HepG2 (cell line): Measurements from ENCODE around the gene HTR3B. TPM values are rescaled to one million over a fixed set of nuclear protein-coding genes. Genes with fewer than 3 reads are reported as not detected.
A peak's percentile ranks its signal among the peaks of the same experiment; 100 is the strongest.

Experiments used
- ATAC-seq: fragments of 200-7000 bp; cut with Tn5 transposase; 3 replicates; pipeline ENCODE4 v1.9.1; 2020; ENCODE audit warnings: mild to moderate bottlenecking, moderate library complexity
- BruUV-seq: library from RNA; stranded (reverse); fragments of 400-500 nt; replicated peaks from 2 replicates; lab custom pipeline; 2021; lab: Mats Ljungman, UMichigan
- CTCF ChIA-PET: fragments of 300-600 bp; formaldehyde crosslinking; extraction: SDS; loops from one replicate; lab custom pipeline; 2021; ENCODE audit warnings: low total read pairs, inconsistent platforms, low intra/inter-chr PET ratio; lab: Yijun Ruan, JAX
- POLR2A ChIA-PET: fragments of 350-600 bp; sonication (Branson Sonifier 250); formaldehyde crosslinking; loops from one replicate; lab custom pipeline; 2020; ENCODE audit warnings: antibody characterized with exemption, inconsistent platforms; lab: Yijun Ruan, JAX
- DNase-seq: peaks from one replicate; pipeline ENCODE4 v3.0.0-alpha.2; 2015; ENCODE audit warnings: low spot score
- FAIRE-seq: peaks from 3 replicates; lab custom pipeline; 2011; peaks lifted over from hg19 to GRCh38; lab: Jason Lieb, UNC
- H2AFZ ChIP-seq: one replicate; pipeline ENCODE4 v1.6.1; 2011; ENCODE audit warnings: low read length, inconsistent platforms
- H3K27ac ChIP-seq: fragments of 300-600 bp; 3 replicates; pipeline ENCODE4 v1.8.0; 2011; ENCODE audit warnings: mixed run types, mild to moderate bottlenecking, mixed read lengths, low read length, inconsistent platforms; ENCODE audit not compliant: insufficient read depth; ENCODE audit errors: extremely low read length
- H3K27me3 ChIP-seq, 2 experiments: fragments of 200-600 bp in 1 of 2; 2 replicates in 1 of 2; 3 replicates in 1 of 2; pipeline versions ENCODE4 v1.6.0 to v1.8.0; 2011; ENCODE audit warnings: low read length in 2 of 2, mild to moderate bottlenecking in 2 of 2, moderate library complexity in 2 of 2, inconsistent platforms in 1 of 2; ENCODE audit not compliant: insufficient read depth in 2 of 2, control insufficient read depth in 1 of 2
- H3K36me3 ChIP-seq, 2 experiments: fragments of 200-600 bp in 1 of 2; replicated peaks in 1 of 2; 2 replicates in 1 of 2; 3 replicates in 1 of 2; pipeline versions ENCODE4 v1.5.1 to v1.8.0; 2011; ENCODE audit warnings: low read length in 2 of 2, inconsistent platforms in 1 of 2; ENCODE audit not compliant: insufficient read depth in 2 of 2, control insufficient read depth in 1 of 2
- H3K4me1 ChIP-seq: 2 replicates; pipeline ENCODE4 v1.5.1; 2012; ENCODE audit warnings: low read length, inconsistent platforms; ENCODE audit not compliant: insufficient read depth
- H3K4me2 ChIP-seq: 2 replicates; pipeline ENCODE4 v1.6.0; 2011; ENCODE audit warnings: low read depth, low read length, inconsistent platforms
- H3K4me3 ChIP-seq, 3 experiments: fragments of 200-600 bp in 1 of 3; sonication (generic), shearing (Covaris generic) in 1 of 3; replicated peaks in 1 of 3; 2 replicates each; pipeline ENCODE4 v1.5.1; 2011 to 2016; ENCODE audit warnings: low read length in 3 of 3, inconsistent platforms in 2 of 3, low read depth in 2 of 3, mild to moderate bottlenecking in 2 of 3, control low read depth in 1 of 3, mixed read lengths in 1 of 3; ENCODE audit not compliant: insufficient read depth in 1 of 3
- H3K79me2 ChIP-seq: one replicate; pipeline ENCODE4 v1.6.1; 2011; ENCODE audit warnings: low read length, inconsistent platforms; ENCODE audit not compliant: insufficient read depth
- H3K9ac ChIP-seq: 2 replicates; pipeline ENCODE4 v1.6.0; 2011; ENCODE audit warnings: mild to moderate bottlenecking, low read depth, low read length, inconsistent platforms; ENCODE audit not compliant: insufficient read depth
- H3K9me3 ChIP-seq: 2 replicates; pipeline ENCODE4 v1.5.1; 2012; ENCODE audit warnings: mild to moderate bottlenecking, low read length
- H4K20me1 ChIP-seq: 2 replicates; pipeline ENCODE4 v1.6.0; 2011; ENCODE audit warnings: inconsistent platforms, mild to moderate bottlenecking, low read length, moderate library complexity; ENCODE audit not compliant: insufficient read depth
- CHD4 ChIP-seq: fragments of 200-600 bp; sonication (generic); IDR thresholded peaks from 2 replicates; pipeline ENCODE4 v1.7.0; 2017; ENCODE audit warnings: mild to moderate bottlenecking, low read length, borderline replicate concordance
- FOSL2 ChIP-seq: sonication (generic); formaldehyde crosslinking; IDR thresholded peaks from 2 replicates; pipeline ENCODE4 v1.4.0; 2020; ENCODE audit warnings: missing genetic modification reagents
- MYC ChIP-seq: sonication (generic); formaldehyde crosslinking; IDR thresholded peaks from 2 replicates; pipeline ENCODE4 v1.9.0; 2021; ENCODE audit warnings: missing genetic modification reagents, borderline replicate concordance
- MYPOP ChIP-seq: sonication (generic); formaldehyde crosslinking; IDR thresholded peaks from 2 replicates; pipeline ENCODE4 v1.8.1; 2023; ENCODE audit warnings: mild to moderate bottlenecking, moderate library complexity, missing genetic modification reagents
- MZF1 ChIP-seq: sonication (generic); formaldehyde crosslinking; IDR thresholded peaks from 2 replicates; pipeline ENCODE4 v1.8.1; 2023; ENCODE audit warnings: mild to moderate bottlenecking, missing genetic modification reagents, borderline replicate concordance
- PRMT3 ChIP-seq: sonication (generic); formaldehyde crosslinking; IDR thresholded peaks from 2 replicates; pipeline ENCODE4 v1.8.1; 2022; ENCODE audit warnings: low read depth, mild to moderate bottlenecking, moderate library complexity, missing genetic modification reagents, borderline replicate concordance
- RAD21 ChIP-seq: fragments of 450-650 bp; formaldehyde crosslinking; IDR thresholded peaks from 2 replicates; pipeline ENCODE4 v1.5.0; 2020; ENCODE audit warnings: mild to moderate bottlenecking
- SATB2 ChIP-seq: sonication (generic); formaldehyde crosslinking; IDR thresholded peaks from 2 replicates; pipeline ENCODE4 v1.5.0; 2020; ENCODE audit warnings: missing genetic modification reagents
- SIN3B ChIP-seq: fragments of 150-350 bp; IDR thresholded peaks from 2 replicates; pipeline ENCODE4 v1.6.1; 2014; ENCODE audit warnings: low read length
- ZNF256 ChIP-seq: sonication (generic); formaldehyde crosslinking; conservative IDR thresholded peaks from 2 replicates; pipeline ENCODE4 v1.4.0; 2020; ENCODE audit warnings: missing genetic modification reagents
- ZNF333 ChIP-seq: sonication (generic); formaldehyde crosslinking; IDR thresholded peaks from 2 replicates; pipeline ENCODE4 v1.4.0; 2020; ENCODE audit warnings: mild to moderate bottlenecking, missing genetic modification reagents, borderline replicate concordance
- ZNF337 ChIP-seq: sonication (generic); formaldehyde crosslinking; IDR thresholded peaks from 2 replicates; pipeline ENCODE4 v1.5.1; 2020; ENCODE audit warnings: missing genetic modification reagents, low read depth, mild to moderate bottlenecking, borderline replicate concordance
- ZNF441 ChIP-seq: sonication (generic); formaldehyde crosslinking; IDR thresholded peaks from 2 replicates; pipeline ENCODE4 v1.7.0; 2021; ENCODE audit warnings: missing genetic modification reagents, borderline replicate concordance
- ZNF549 ChIP-seq: sonication (generic); formaldehyde crosslinking; IDR thresholded peaks from 2 replicates; pipeline ENCODE4 v1.5.0; 2020; ENCODE audit warnings: missing genetic modification reagents
- ZNF724P ChIP-seq: sonication (generic); formaldehyde crosslinking; IDR thresholded peaks from 2 replicates; pipeline ENCODE4 v1.8.0; 2022; ENCODE audit warnings: missing genetic modification reagents, borderline replicate concordance
- ZNF75D ChIP-seq: sonication (generic); formaldehyde crosslinking; IDR thresholded peaks from 2 replicates; pipeline ENCODE4 v1.8.1; 2023; ENCODE audit warnings: missing genetic modification reagents, mild to moderate bottlenecking, borderline replicate concordance
- ZNF775 ChIP-seq: sonication (generic); formaldehyde crosslinking; IDR thresholded peaks from 2 replicates; pipeline ENCODE4 v1.4.0; 2020; ENCODE audit warnings: missing genetic modification reagents, mild to moderate bottlenecking, moderate library complexity, borderline replicate concordance
- ZNF878 ChIP-seq: sonication (generic); formaldehyde crosslinking; IDR thresholded peaks from 2 replicates; pipeline ENCODE4 v1.8.1; 2023; ENCODE audit warnings: mild to moderate bottlenecking, missing genetic modification reagents, moderate library complexity
- whole genome bisulfite sequencing: methylation state at CpG from one replicate; pipeline ENCODE4 v1.1.6; 2017; ENCODE audit warnings: low lambda C conversion rate; 5-methylcytosine and 5-hydroxymethylcytosine counted together
- in situ Hi-C: cut with HindIII; loops from 2 replicates; pipeline ENCODE4 v1.10.0; 2017; ENCODE audit warnings: low pct_unique_long_range_greater_than_20kb; ENCODE audit not compliant: extremely low pct_ligation_motif_present
- intact Hi-C: fragments of 100-400 bp; cut with micrococcal nuclease; formaldehyde crosslinking; loops from one replicate; pipeline ENCODE4 v1.10.0; 2022; ENCODE audit not compliant: unreplicated experiment
- polyA plus RNA-seq, 8 experiments: library from polyadenylated mRNA; depleted of rRNA in 3 of 8; stranded (reverse) in 7 of 8; unstranded in 1 of 8; fragments of >200 nt; fragmentation: Illumina TruSeq in 4 of 8; extraction: Trizol in 4 of 8; gene quantifications; 2 replicates each; pipeline versions ENCODE4 v1.2.1 to v1.2.3, GENCODE V29; 2011 to 2016; ENCODE audit warnings: low read depth in 4 of 8, missing spikeins in 1 of 8, mixed read lengths in 1 of 8; ENCODE audit not compliant: insufficient read depth in 1 of 8
- total RNA-seq, 5 experiments: library from RNA; depleted of rRNA; stranded (reverse); fragments of >200 nt; fragmentation: Illumina TruSeq; extraction: Trizol; gene quantifications; 2 replicates each; pipeline ENCODE4 v1.2.3, GENCODE V29; 2016; ENCODE audit warnings: low read depth in 1 of 5
- TF ChIP-seq, protein P1 (sequence below): sonication (generic); formaldehyde crosslinking; IDR thresholded peaks from 2 replicates; pipeline ENCODE4 v1.4.0; 2020; ENCODE audit warnings: missing genetic modification reagents

Gene HTR3B
- total and polyA plus RNA-seq, 2 of the 13 experiments (the other 11 are each of a cell fraction or from before 2014, with no cell fraction given) = 0.09 to 1.7 TPM

GRCh38 chr11:113951537-113951936 lies 46.9 kb downstream of the HTR3B start:
- intact Hi-C loops = no loop called here
- no peak overlapping the region for H2AFZ ChIP-seq
- no peaks in the 10 kb centered on the region for H4K20me1 ChIP-seq
- peaks cover 14% of the 10 kb centered on the region for H3K4me1 ChIP-seq
- in situ Hi-C loops = no loop called here
- H3K9me3 ChIP-seq = no peaks in the 10 kb centered on the region
- 17% methylated on average over 4 of the region's 5 CpGs for WGBS
- BruUV-seq = no TSS peak
- ATAC-seq = peak; percentile 43; the same call in 1 of the 3 replicates
- no peak overlapping the region for H3K9ac ChIP-seq
- peaks cover 0 to 18% of the 10 kb centered on the region in 2 experiments; a peak in 2 of 5 replicates for H3K27me3 ChIP-seq
- H3K27ac ChIP-seq = no peak overlapping the region
- H3K4me2 ChIP-seq = no peak overlapping the region
- H3K36me3 ChIP-seq = no peaks in the 10 kb centered on the region
- H3K79me2 ChIP-seq = no peaks in the 10 kb centered on the region
- TF ChIP-seq ZNF775 (CRISPR knock-in tag) (no peak), MZF1 (CRISPR knock-in tag) (no peak), ZNF878 (CRISPR knock-in tag) (no peak), SIN3B (no peak)
- TF ChIP-seq, protein P1, sequence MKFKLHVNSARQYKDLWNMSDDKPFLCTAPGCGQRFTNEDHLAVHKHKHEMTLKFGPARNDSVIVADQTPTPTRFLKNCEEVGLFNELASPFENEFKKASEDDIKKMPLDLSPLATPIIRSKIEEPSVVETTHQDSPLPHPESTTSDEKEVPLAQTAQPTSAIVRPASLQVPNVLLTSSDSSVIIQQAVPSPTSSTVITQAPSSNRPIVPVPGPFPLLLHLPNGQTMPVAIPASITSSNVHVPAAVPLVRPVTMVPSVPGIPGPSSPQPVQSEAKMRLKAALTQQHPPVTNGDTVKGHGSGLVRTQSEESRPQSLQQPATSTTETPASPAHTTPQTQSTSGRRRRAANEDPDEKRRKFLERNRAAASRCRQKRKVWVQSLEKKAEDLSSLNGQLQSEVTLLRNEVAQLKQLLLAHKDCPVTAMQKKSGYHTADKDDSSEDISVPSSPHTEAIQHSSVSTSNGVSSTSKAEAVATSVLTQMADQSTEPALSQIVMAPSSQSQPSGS (CRISPR knock-in tag) = no peak
- no peak for FAIRE-seq
- ChIA-PET CTCF (no interaction called here), POLR2A (no interaction called here)
- no peak for DNase-seq
- H3K4me3 ChIP-seq = no peak overlapping the region

GRCh38 chr11:113952070-113952469 lies 47.5 kb downstream of the HTR3B start:
- POLR2A ChIA-PET = no interaction called here
- no peaks in the 10 kb centered on the region for H4K20me1 ChIP-seq
- no peaks in the 10 kb centered on the region for H3K9me3 ChIP-seq
- in situ Hi-C loops (no loop called here), intact Hi-C loops (no loop called here)
- peaks cover 11% of the 10 kb centered on the region for H3K4me1 ChIP-seq
- no peaks in the 10 kb centered on the region for H3K79me2 ChIP-seq
- H3K4me2 ChIP-seq = no peak overlapping the region
- peaks cover 0 to 22% of the 10 kb centered on the region in 2 experiments; a peak in 2 of 5 replicates for H3K27me3 ChIP-seq
- 80% methylated on average over 2 of the region's 10 CpGs for WGBS
- no peak overlapping the region for H2AFZ ChIP-seq
- H3K36me3 ChIP-seq = no peaks in the 10 kb centered on the region
- CTCF ChIA-PET = no interaction called here
- DNase-seq = no peak
- H3K4me3 ChIP-seq = no peak overlapping the region
- no peak overlapping the region for H3K9ac ChIP-seq
- no peak overlapping the region for H3K27ac ChIP-seq
- BruUV-seq = no TSS peak
- no peak for ATAC-seq
- no peak for FAIRE-seq
- TF ChIP-seq SATB2 (CRISPR knock-in tag) (no peak), PRMT3 (CRISPR knock-in tag) (no peak), ZNF75D (no peak), ZNF724P (CRISPR knock-in tag) (no peak), ZNF337 (CRISPR knock-in tag) (no peak), MYPOP (no peak), ZNF549 (CRISPR knock-in tag) (no peak), ZNF333 (CRISPR knock-in tag) (no peak), ZNF256 (CRISPR knock-in tag) (no peak), FOSL2 (CRISPR knock-in tag) (no peak), CHD4 (no peak), ZNF441 (CRISPR knock-in tag) (no peak), RAD21 (CRISPR knock-in tag) (no peak), MYC (no peak)
